Endothelial cell of umbilical vein (primary cell): ENCODE results near the gene ITPR1. TPM values are rescaled to one million over a fixed set of nuclear protein-coding genes. Genes with fewer than 3 reads are reported as not detected.
A peak's percentile ranks its signal among the peaks of the same experiment; 100 is the strongest.

Source experiments
- BruUV-seq: library from RNA; stranded (reverse); fragments of 400-500 nt; replicated peaks from 2 replicates; lab custom pipeline; 2021; lab: Mats Ljungman, UMichigan
- CTCF ChIA-PET: fragments of 300-600, 350-600 bp; sonication (Branson Sonifier 250); formaldehyde crosslinking; loops from one replicate; lab custom pipeline; 2021; ENCODE audit warnings: antibody characterized with exemption, inconsistent platforms; lab: Charles Lee
- POLR2A ChIA-PET: fragments of 300-600, 350-600 bp; sonication (Branson Sonifier 250); formaldehyde crosslinking; loops from one replicate; lab custom pipeline; 2021; ENCODE audit warnings: antibody characterized with exemption, inconsistent platforms; lab: Charles Lee
- DNase-seq: peaks from one replicate; pipeline ENCODE4 v3.0.0-alpha.2; 2011; ENCODE audit warnings: low read depth, low spot score
- FAIRE-seq: peaks from 2 replicates; lab custom pipeline; 2011; peaks lifted over from hg19 to GRCh38; lab: Jason Lieb, UNC
- H2AFZ ChIP-seq: 2 replicates; pipeline ENCODE4 v1.6.0; 2012; ENCODE audit warnings: low read depth, low read length, control low read depth, inconsistent platforms
- H3K27ac ChIP-seq: 2 replicates; pipeline ENCODE4 v1.5.1; 2011; ENCODE audit warnings: low read depth, mild to moderate bottlenecking, control low read depth, low read length, moderate library complexity; ENCODE audit not compliant: insufficient read depth
- H3K27me3 ChIP-seq, 2 experiments: 2 replicates each; pipeline versions ENCODE4 v1.6.0 to v1.6.1; 2011; ENCODE audit warnings: low read length in 2 of 2, mixed read lengths in 1 of 2; ENCODE audit not compliant: control insufficient read depth in 2 of 2, insufficient read depth in 2 of 2
- H3K36me3 ChIP-seq, 2 experiments: 2 replicates in 1 of 2; 3 replicates in 1 of 2; pipeline ENCODE4 v1.5.1; 2011; ENCODE audit warnings: low read length in 2 of 2, mild to moderate bottlenecking in 1 of 2, moderate library complexity in 1 of 2; ENCODE audit not compliant: control insufficient read depth in 2 of 2, insufficient read depth in 2 of 2; ENCODE audit errors: extremely low read depth in 1 of 2
- H3K4me1 ChIP-seq: 3 replicates; pipeline ENCODE4 v1.5.1; 2011; ENCODE audit warnings: mild to moderate bottlenecking, low read length; ENCODE audit not compliant: control insufficient read depth, insufficient read depth; ENCODE audit errors: extremely low read depth
- H3K4me2 ChIP-seq: 2 replicates; pipeline ENCODE4 v1.6.1; 2011; ENCODE audit warnings: low read length, control low read depth, mixed read lengths; ENCODE audit not compliant: insufficient read depth
- H3K4me3 ChIP-seq, 3 experiments: fragments of 200-600 bp in 1 of 3; sonication (generic), shearing (Covaris generic) in 1 of 3; replicated peaks in 1 of 3; 2 replicates each; pipeline ENCODE4 v1.5.1; 2011 to 2016; ENCODE audit warnings: control low read depth in 3 of 3, low read length in 3 of 3, mild to moderate bottlenecking in 2 of 3, inconsistent platforms in 1 of 3, low read depth in 1 of 3, moderate library complexity in 1 of 3; ENCODE audit not compliant: insufficient read depth in 1 of 3
- H3K79me2 ChIP-seq: 2 replicates; pipeline ENCODE4 v1.6.0; 2012; ENCODE audit warnings: low read length, inconsistent platforms; ENCODE audit not compliant: control insufficient read depth, insufficient read depth
- H3K9ac ChIP-seq: replicated peaks from 2 replicates; pipeline ENCODE3; 2011; ENCODE audit warnings: low read length, control low read depth; ENCODE audit not compliant: insufficient read depth; ENCODE audit errors: extremely low read depth
- H3K9me1 ChIP-seq: replicated peaks from 3 replicates; pipeline ENCODE4 v1.6.0; 2011; ENCODE audit warnings: mild to moderate bottlenecking, low read length; ENCODE audit not compliant: control insufficient read depth, insufficient read depth; ENCODE audit errors: extremely low read depth
- H3K9me3 ChIP-seq: replicated peaks from 2 replicates; pipeline ENCODE4 v1.5.1; 2012; ENCODE audit warnings: low read length, inconsistent platforms; ENCODE audit not compliant: control insufficient read depth, insufficient read depth
- H4K20me1 ChIP-seq: replicated peaks from 2 replicates; pipeline ENCODE3; 2011; ENCODE audit warnings: mild to moderate bottlenecking, low read length; ENCODE audit not compliant: control insufficient read depth, insufficient read depth; ENCODE audit errors: extremely low read depth
- EZH2 ChIP-seq: IDR thresholded peaks from 2 replicates; pipeline ENCODE4 v1.6.1; 2012; ENCODE audit warnings: borderline replicate concordance, low read depth, mild to moderate bottlenecking, moderate library complexity, low read length, inconsistent platforms; ENCODE audit not compliant: severe bottlenecking
- FOS ChIP-seq: IDR thresholded peaks from 2 replicates; pipeline ENCODE4 v1.6.1; 2011; ENCODE audit warnings: mild to moderate bottlenecking, low read length, moderate library complexity, borderline replicate concordance; ENCODE audit not compliant: insufficient read depth
- GATA2 ChIP-seq: IDR thresholded peaks from 2 replicates; pipeline ENCODE4 v1.7.0; 2011; ENCODE audit warnings: low read depth, mild to moderate bottlenecking, moderate library complexity, mixed read lengths, low read length; ENCODE audit not compliant: insufficient read length, insufficient read depth
- JUN ChIP-seq: IDR thresholded peaks from 2 replicates; pipeline ENCODE4 v1.6.1; 2011; ENCODE audit warnings: borderline replicate concordance, low read depth; ENCODE audit not compliant: insufficient read length, insufficient read depth
- MAX ChIP-seq: IDR thresholded peaks from 2 replicates; pipeline ENCODE4 v1.6.1; 2011; ENCODE audit not compliant: insufficient read depth, insufficient read length
- MYC ChIP-seq: IDR thresholded peaks from one replicate; pipeline ENCODE4 v1.6.1; 2011; ENCODE audit warnings: mild to moderate bottlenecking, low read depth, low read length
- POLR2A ChIP-seq: IDR thresholded peaks from 2 replicates; pipeline ENCODE4 v1.6.1; 2012; ENCODE audit warnings: low read depth, mild to moderate bottlenecking, control low read depth, low read length
- POLR2AphosphoS5 ChIP-seq: IDR thresholded peaks from 2 replicates; pipeline ENCODE4 v1.6.1; 2012; ENCODE audit warnings: low read depth, mild to moderate bottlenecking, control low read depth, low read length, moderate library complexity; ENCODE audit not compliant: insufficient read depth
- dilution Hi-C: fragments of 300-500 bp; cut with MboI; formaldehyde crosslinking; loops from one replicate; pipeline ENCODE4 v1.15.0; 2019; ENCODE audit warnings: low sequenced_read_pairs; ENCODE audit not compliant: extremely low pct_ligation_motif_present
- intact Hi-C: fragments of 100-400 bp; cut with micrococcal nuclease; formaldehyde crosslinking; loops from one replicate; pipeline ENCODE4 v1.10.0; 2022
- polyA plus RNA-seq, 4 experiments: library from polyadenylated mRNA; depleted of rRNA in 3 of 4; stranded (reverse) in 3 of 4; unstranded in 1 of 4; fragments of >200 nt; gene quantifications; 2 replicates each; pipeline versions ENCODE4 v1.2.1 to v1.2.3, GENCODE V29; 2011 to 2012; ENCODE audit warnings: missing spikeins in 1 of 4
- total RNA-seq: library from RNA; stranded (reverse); gene quantifications from 2 replicates; pipeline ENCODE4 v1.2.3, GENCODE V29; 2021
- TF ChIP-seq, protein P1 (sequence below), 2 donors: IDR thresholded peaks; 1 replicate in 1 of 2; 2 replicates in 1 of 2; pipeline ENCODE4 v1.5.1; 2011; ENCODE audit warnings: low read length in 2 of 2, mild to moderate bottlenecking in 2 of 2, moderate library complexity in 2 of 2, control low read depth in 1 of 2, inconsistent platforms in 1 of 2, low read depth in 1 of 2; ENCODE audit not compliant: insufficient read depth in 1 of 2; ENCODE audit errors: extremely low read depth in 1 of 2

Gene ITPR1
- total and polyA plus RNA-seq, 2 donors (not counting 3 experiments of a cell fraction or from before 2014, with no cell fraction given) = 5.1 to 16.1 TPM

DNA sequence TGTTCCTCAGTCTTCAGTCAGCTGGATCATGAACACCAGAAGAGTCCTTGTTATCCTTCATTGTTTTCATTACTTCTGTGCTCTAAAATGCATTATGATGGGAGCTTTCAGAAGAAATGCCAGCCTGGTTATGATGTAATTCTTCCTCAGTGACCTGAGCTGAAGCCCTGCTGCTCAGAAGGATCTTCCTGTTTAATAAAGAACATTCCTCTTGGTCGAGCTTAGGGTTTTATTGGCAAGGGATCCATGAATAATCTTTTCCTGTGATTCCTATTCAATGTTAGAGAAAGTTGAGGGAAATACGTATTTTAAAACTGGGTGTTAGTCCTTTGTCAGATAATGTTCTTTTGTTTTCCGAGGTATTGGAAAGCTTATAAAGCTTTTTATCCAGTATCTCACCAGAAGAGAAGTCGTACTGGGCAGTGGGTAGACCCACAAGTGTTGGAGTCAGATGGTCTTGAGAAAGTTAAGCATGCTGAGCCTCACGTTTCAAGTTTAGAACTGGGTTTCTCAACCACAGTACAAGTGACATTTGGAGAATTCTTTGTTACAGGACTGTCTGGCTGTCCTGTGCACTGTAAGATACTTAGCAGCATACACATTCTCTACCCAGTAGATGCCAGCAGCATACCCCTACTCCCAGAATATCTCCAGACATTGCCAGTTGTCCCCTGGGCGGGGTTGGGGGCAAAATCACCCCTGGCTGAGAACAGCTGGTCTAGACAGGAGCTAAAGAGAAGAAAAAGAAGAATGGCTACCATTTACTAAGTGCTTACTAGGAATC is 273.8 kb downstream of the ITPR1 start:
- Histone ChIP-seq H3K79me2 (no peaks in the 10 kb centered on the region), H3K9me3 (no peaks in the 10 kb centered on the region), H3K36me3 (no peaks in the 10 kb centered on the region), H3K4me2 (no peak overlapping the region), H4K20me1 (no peaks in the 10 kb centered on the region), H3K4me1 (no peaks in the 10 kb centered on the region), H3K4me3 (no peak overlapping the region), H3K27me3 (no peaks in the 10 kb centered on the region), H3K9me1 (no peaks in the 10 kb centered on the region), H2AFZ (no peak overlapping the region), H3K27ac (no peak overlapping the region), H3K9ac (no peak overlapping the region)
- no TSS peak for BruUV-seq
- DNase-seq = peak; percentile 77
- intact Hi-C loops = no loop called here
- FAIRE-seq = peak; percentile 67
- POLR2A ChIA-PET = no interaction called here
- CTCF ChIA-PET = interaction anchor here (0.9 to 1.0 kb wide), 2 partner anchors 87 to 214 kb away, joined by 3 read pairs; no protein-coding TSS in a partner anchor
- dilution Hi-C loops = no loop called here
- TF ChIP-seq, protein P1, sequence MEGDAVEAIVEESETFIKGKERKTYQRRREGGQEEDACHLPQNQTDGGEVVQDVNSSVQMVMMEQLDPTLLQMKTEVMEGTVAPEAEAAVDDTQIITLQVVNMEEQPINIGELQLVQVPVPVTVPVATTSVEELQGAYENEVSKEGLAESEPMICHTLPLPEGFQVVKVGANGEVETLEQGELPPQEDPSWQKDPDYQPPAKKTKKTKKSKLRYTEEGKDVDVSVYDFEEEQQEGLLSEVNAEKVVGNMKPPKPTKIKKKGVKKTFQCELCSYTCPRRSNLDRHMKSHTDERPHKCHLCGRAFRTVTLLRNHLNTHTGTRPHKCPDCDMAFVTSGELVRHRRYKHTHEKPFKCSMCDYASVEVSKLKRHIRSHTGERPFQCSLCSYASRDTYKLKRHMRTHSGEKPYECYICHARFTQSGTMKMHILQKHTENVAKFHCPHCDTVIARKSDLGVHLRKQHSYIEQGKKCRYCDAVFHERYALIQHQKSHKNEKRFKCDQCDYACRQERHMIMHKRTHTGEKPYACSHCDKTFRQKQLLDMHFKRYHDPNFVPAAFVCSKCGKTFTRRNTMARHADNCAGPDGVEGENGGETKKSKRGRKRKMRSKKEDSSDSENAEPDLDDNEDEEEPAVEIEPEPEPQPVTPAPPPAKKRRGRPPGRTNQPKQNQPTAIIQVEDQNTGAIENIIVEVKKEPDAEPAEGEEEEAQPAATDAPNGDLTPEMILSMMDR (IDR thresholded peaks at IDR 0.05; ENCODE audit: extremely low read depth in 1 of 2, insufficient read depth in 1 of 2, low read depth in 1 of 2, low read length in 2 of 2) = no peak
- TF ChIP-seq POLR2A = no peak
- no peak for TF ChIP-seq MAX
- TF ChIP-seq POLR2AphosphoS5 = no peak
- no peak for TF ChIP-seq GATA2
- no peak for TF ChIP-seq JUN
- no peak for TF ChIP-seq FOS
- TF ChIP-seq MYC = no peak
- no peak for TF ChIP-seq EZH2
